H9 (cell line): ENCODE results near the gene JMJD8. TPM values are rescaled to one million over a fixed set of nuclear protein-coding genes. Genes with fewer than 3 reads are reported as not detected.

Experiments used
- DNase-seq: peaks from one replicate; pipeline ENCODE4 v3.0.0-alpha.2; 2017
- H2AFZ ChIP-seq: one replicate; pipeline ENCODE4 v1.6.1; 2013; ENCODE audit warnings: mild to moderate bottlenecking, low read length, control low read depth, moderate library complexity
- H2AK5ac ChIP-seq: 2 replicates; pipeline ENCODE4 v1.6.1; 2013; ENCODE audit warnings: low read length, control low read depth, mixed read lengths; ENCODE audit not compliant: insufficient read length
- H2BK120ac ChIP-seq: one replicate; pipeline ENCODE4 v1.6.1; 2013; ENCODE audit warnings: low read depth, mild to moderate bottlenecking, low read length, control low read depth, inconsistent platforms; ENCODE audit not compliant: poor library complexity, severe bottlenecking
- H2BK12ac ChIP-seq: 2 replicates; pipeline ENCODE4 v1.6.1; 2013; ENCODE audit warnings: low read length, control low read depth, mixed read lengths, low read depth; ENCODE audit not compliant: insufficient read length
- H2BK15ac ChIP-seq: 2 replicates; pipeline ENCODE4 v1.6.1; 2013; ENCODE audit warnings: low read depth, low read length, control low read depth
- H2BK20ac ChIP-seq: one replicate; pipeline ENCODE4 v1.6.1; 2013; ENCODE audit warnings: low read depth, mild to moderate bottlenecking, low read length, control low read depth, inconsistent platforms; ENCODE audit not compliant: poor library complexity, severe bottlenecking
- H2BK5ac ChIP-seq: 2 replicates; pipeline ENCODE4 v1.6.1; 2013; ENCODE audit warnings: low read length, control low read depth, mixed read lengths; ENCODE audit not compliant: insufficient read length
- H3K14ac ChIP-seq: 2 replicates; pipeline ENCODE4 v1.6.1; 2013; ENCODE audit warnings: low read length, control low read depth; ENCODE audit not compliant: insufficient read depth
- H3K18ac ChIP-seq: 2 replicates; pipeline ENCODE4 v1.6.1; 2013; ENCODE audit warnings: low read depth, mild to moderate bottlenecking, mixed read lengths, low read length, control low read depth; ENCODE audit not compliant: insufficient read length
- H3K23ac ChIP-seq: 2 replicates; pipeline ENCODE4 v1.6.1; 2013; ENCODE audit warnings: low read length, control low read depth, mixed read lengths, low read depth; ENCODE audit not compliant: insufficient read length
- H3K23me2 ChIP-seq: 2 replicates; pipeline ENCODE4 v1.6.1; 2013; ENCODE audit warnings: low read depth, mild to moderate bottlenecking, mixed read lengths, low read length, control low read depth; ENCODE audit not compliant: insufficient read length, poor library complexity, severe bottlenecking
- H3K27ac ChIP-seq: 2 replicates; pipeline ENCODE4 v1.5.1; 2013; ENCODE audit warnings: low read length, control low read depth, mixed read lengths, low read depth; ENCODE audit not compliant: insufficient read length
- H3K27me3 ChIP-seq: 2 replicates; pipeline ENCODE4 v1.6.1; 2013; ENCODE audit warnings: low read length, control low read depth, inconsistent platforms; ENCODE audit not compliant: insufficient read depth
- H3K4ac ChIP-seq: 2 replicates; pipeline ENCODE4 v1.6.1; 2013; ENCODE audit warnings: low read depth, mild to moderate bottlenecking, control low read depth, inconsistent platforms, low read length, moderate library complexity
- H3K4me1 ChIP-seq: 2 replicates; pipeline ENCODE4 v1.6.1; 2013; ENCODE audit warnings: low read length, control low read depth, inconsistent platforms; ENCODE audit not compliant: insufficient read depth
- H3K4me2 ChIP-seq: 2 replicates; pipeline ENCODE4 v1.6.1; 2013; ENCODE audit warnings: low read length, control low read depth, mixed read lengths; ENCODE audit not compliant: insufficient read length, insufficient read depth
- H3K56ac ChIP-seq: 2 replicates; pipeline ENCODE4 v1.6.1; 2013; ENCODE audit warnings: low read depth, mild to moderate bottlenecking, mixed read lengths, low read length, control low read depth; ENCODE audit not compliant: insufficient read length
- H3K79me1 ChIP-seq: 2 replicates; pipeline ENCODE4 v1.6.1; 2013; ENCODE audit warnings: low read depth, mild to moderate bottlenecking, moderate library complexity, low read length, control low read depth, inconsistent platforms; ENCODE audit not compliant: insufficient read depth, poor library complexity, severe bottlenecking
- H3K79me2 ChIP-seq: 2 replicates; pipeline ENCODE4 v1.6.1; 2013; ENCODE audit warnings: low read length, control low read depth, inconsistent platforms; ENCODE audit not compliant: insufficient read depth
- H3K9ac ChIP-seq: 2 replicates; pipeline ENCODE4 v1.6.1; 2013; ENCODE audit warnings: low read length, control low read depth, mixed read lengths; ENCODE audit not compliant: insufficient read length; ENCODE audit errors: extremely low read depth
- H3K9me3 ChIP-seq: one replicate; pipeline ENCODE4 v1.6.1; 2013; ENCODE audit warnings: low read depth, low read length, inconsistent platforms; ENCODE audit not compliant: control insufficient read depth
- H3T11ph ChIP-seq: one replicate; pipeline ENCODE4 v1.6.1; 2013; ENCODE audit warnings: mild to moderate bottlenecking, low read length, control low read depth, inconsistent platforms
- H4K20me1 ChIP-seq: one replicate; pipeline ENCODE4 v1.6.1; 2013; ENCODE audit not compliant: control insufficient read depth, insufficient read length, insufficient read depth
- H4K5ac ChIP-seq: 2 replicates; pipeline ENCODE4 v1.6.1; 2013; ENCODE audit warnings: low read depth, mild to moderate bottlenecking, mixed read lengths, low read length, control low read depth; ENCODE audit not compliant: insufficient read length
- H4K8ac ChIP-seq: replicated peaks from 2 replicates; pipeline ENCODE4 v1.6.1; 2013; ENCODE audit warnings: low read length, control low read depth, mixed read lengths, low read depth; ENCODE audit not compliant: insufficient read length
- H4K91ac ChIP-seq: 2 replicates; pipeline ENCODE4 v1.6.1; 2013; ENCODE audit warnings: low read depth, mild to moderate bottlenecking, moderate library complexity, mixed read lengths, low read length, control low read depth; ENCODE audit not compliant: insufficient read length
- H3K27ac Mint-ChIP-seq, 3 experiments: 2 replicates in 2 of 3; 3 replicates in 1 of 3; pipeline ENCODE4 v1.8.0; 2020 to 2021; ENCODE audit warnings: mixed read lengths in 3 of 3, mild to moderate bottlenecking in 1 of 3, moderate library complexity in 1 of 3
- H3K27me3 Mint-ChIP-seq: 2 replicates; pipeline ENCODE4 v1.8.0; 2021; ENCODE audit warnings: low read depth, mild to moderate bottlenecking, moderate library complexity, mixed read lengths
- H3K36me3 Mint-ChIP-seq, 3 experiments: 2 replicates in 2 of 3; 3 replicates in 1 of 3; pipeline ENCODE4 v1.8.0; 2020 to 2021; ENCODE audit warnings: low read depth in 3 of 3, mixed read lengths in 3 of 3; ENCODE audit not compliant: insufficient read depth in 1 of 3
- H3K4me1 Mint-ChIP-seq, 2 experiments: 2 replicates each; pipeline ENCODE4 v1.8.0; 2020; ENCODE audit warnings: mixed read lengths in 2 of 2
- H3K4me3 Mint-ChIP-seq, 2 experiments: 2 replicates in 1 of 2; 3 replicates in 1 of 2; pipeline ENCODE4 v1.8.0; 2020 to 2021; ENCODE audit warnings: mild to moderate bottlenecking in 2 of 2, mixed read lengths in 2 of 2, moderate library complexity in 1 of 2
- H3K9me3 Mint-ChIP-seq, 2 experiments: 2 replicates in 1 of 2; 3 replicates in 1 of 2; pipeline ENCODE4 v1.8.0; 2020; ENCODE audit warnings: mild to moderate bottlenecking in 2 of 2, mixed read lengths in 2 of 2, moderate library complexity in 1 of 2
- WGBS: extraction: QIAGEN DNeasy Blood & Tissue Kit; methylation state at CpG from one replicate; pipeline ENCODE4 v1.1.7; 2013; ENCODE audit warnings: missing lambda C conversion rate, low lambda C conversion rate, mixed read lengths; ENCODE audit not compliant: insufficient read length; ENCODE audit errors: extremely low coverage; 5-methylcytosine and 5-hydroxymethylcytosine counted together
- total RNA-seq: library from RNA; stranded (reverse); gene quantifications from 2 replicates; pipeline ENCODE4 v1.2.1, GENCODE V29; 2021
- TF ChIP-seq, protein P1 (sequence below): fragments of 200-600 bp; sonication (generic); conservative IDR thresholded peaks from 3 replicates; pipeline ENCODE4 v1.8.0; 2021; ENCODE audit warnings: antibody characterized with exemption, mild to moderate bottlenecking

The JMJD8 gene
- total RNA-seq, 1 experiment from 2014 or later, result 52.7 TPM

DNA sequence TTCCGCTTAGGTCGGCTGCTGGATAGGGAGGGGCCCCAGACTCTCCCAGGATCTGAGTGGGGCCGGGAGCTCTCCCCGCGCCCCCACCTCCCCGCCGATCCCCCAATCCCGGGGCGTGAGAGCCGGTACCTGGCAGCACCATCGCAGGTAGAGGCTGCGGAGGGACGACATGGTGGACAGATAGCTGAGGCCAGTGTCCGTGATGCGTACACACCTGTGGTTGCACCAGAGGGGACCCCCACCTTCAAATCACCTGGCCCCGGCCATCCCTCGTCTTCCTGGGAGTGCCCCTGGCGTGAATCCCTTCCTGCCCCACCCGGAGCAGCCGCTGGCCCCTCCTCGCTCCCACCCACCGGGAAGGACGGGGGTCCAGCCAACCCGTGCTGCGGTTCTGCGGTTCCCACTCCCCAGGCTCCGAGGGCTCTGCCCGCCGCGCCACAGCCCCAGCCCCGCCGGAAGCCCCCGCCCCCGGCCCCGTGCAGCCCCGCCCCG lies 10.8 kb upstream of the JMJD8 start:
- no peak overlapping the region for H3K18ac ChIP-seq
- H3K4me3 Mint-ChIP-seq, result peak overlapping the region; percentile 49 to 70

More for the DNA sequence above, 10.8 kb upstream of the JMJD8 start:
- Histone ChIP-seq H4K8ac (no peak overlapping the region), H3K27ac (no peak overlapping the region), H3K79me2 (no peaks in the 10 kb centered on the region), H2AK5ac (no peak overlapping the region), H2BK12ac (no peak overlapping the region), H3K79me1 (no peaks in the 10 kb centered on the region), H3K14ac (no peak overlapping the region), H3K56ac (no peak overlapping the region), H2BK20ac (no peak overlapping the region), H4K5ac (no peak overlapping the region), H3K4me2 (peak overlapping the region; percentile 56), H3K9me3 (no peaks in the 10 kb centered on the region), H3K4me1 (no peaks in the 10 kb centered on the region), H3K23me2 (peaks cover 20% of the 10 kb centered on the region), H3K4ac (no peak overlapping the region), H2BK120ac (no peak overlapping the region), H2AFZ (no peak overlapping the region), H2BK15ac (no peak overlapping the region), H4K20me1 (no peaks in the 10 kb centered on the region), H4K91ac (no peak overlapping the region), H3K9ac (no peak overlapping the region), H2BK5ac (no peak overlapping the region), H3K27me3 (peaks cover 19% of the 10 kb centered on the region), H3T11ph (no peak overlapping the region), H3K23ac (no peak overlapping the region)
- no peak for DNase-seq
- no peak overlapping the region for H3K27ac Mint-ChIP-seq
- TF ChIP-seq, protein P1, sequence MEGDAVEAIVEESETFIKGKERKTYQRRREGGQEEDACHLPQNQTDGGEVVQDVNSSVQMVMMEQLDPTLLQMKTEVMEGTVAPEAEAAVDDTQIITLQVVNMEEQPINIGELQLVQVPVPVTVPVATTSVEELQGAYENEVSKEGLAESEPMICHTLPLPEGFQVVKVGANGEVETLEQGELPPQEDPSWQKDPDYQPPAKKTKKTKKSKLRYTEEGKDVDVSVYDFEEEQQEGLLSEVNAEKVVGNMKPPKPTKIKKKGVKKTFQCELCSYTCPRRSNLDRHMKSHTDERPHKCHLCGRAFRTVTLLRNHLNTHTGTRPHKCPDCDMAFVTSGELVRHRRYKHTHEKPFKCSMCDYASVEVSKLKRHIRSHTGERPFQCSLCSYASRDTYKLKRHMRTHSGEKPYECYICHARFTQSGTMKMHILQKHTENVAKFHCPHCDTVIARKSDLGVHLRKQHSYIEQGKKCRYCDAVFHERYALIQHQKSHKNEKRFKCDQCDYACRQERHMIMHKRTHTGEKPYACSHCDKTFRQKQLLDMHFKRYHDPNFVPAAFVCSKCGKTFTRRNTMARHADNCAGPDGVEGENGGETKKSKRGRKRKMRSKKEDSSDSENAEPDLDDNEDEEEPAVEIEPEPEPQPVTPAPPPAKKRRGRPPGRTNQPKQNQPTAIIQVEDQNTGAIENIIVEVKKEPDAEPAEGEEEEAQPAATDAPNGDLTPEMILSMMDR, result no peak
- no peaks in the 10 kb centered on the region for H3K36me3 Mint-ChIP-seq
- peaks cover 0 to 9% of the 10 kb centered on the region in 2 experiments; a peak in 2 of 4 replicates for H3K4me1 Mint-ChIP-seq
- WGBS, result no CpG with 5 or more reads among the region's 37 CpGs
- no peaks in the 10 kb centered on the region; a peak in 1 of 5 replicates for H3K9me3 Mint-ChIP-seq
- peaks cover 87% of the 10 kb centered on the region for H3K27me3 Mint-ChIP-seq
